GM12865 (cell line): ENCODE measurements around the gene IFT25.

Experiments used
- DNase-seq: peaks from one replicate; pipeline ENCODE4 v3.0.0; 2010; ENCODE audit warnings: low read depth
- H3K4me3 ChIP-seq: 2 replicates; pipeline ENCODE4 v1.5.1; 2011; ENCODE audit warnings: mild to moderate bottlenecking, low read depth, low read length, control low read depth
- CTCF ChIP-seq: IDR thresholded peaks from 2 replicates; pipeline ENCODE4 v1.5.1; 2011; ENCODE audit warnings: low read length, control low read depth, low read depth, inconsistent platforms; ENCODE audit not compliant: insufficient read depth; ENCODE audit errors: missing control alignments

Gene IFT25

GRCh38 chr1:53956308-53957168 lies 11.0 kb upstream of the IFT25 start:
- no peak for DNase-seq

GRCh38 chr1:53954128-53954527 lies 8.6 kb upstream of the IFT25 start:
- H3K4me3 ChIP-seq: no peak overlapping the region
- TF ChIP-seq CTCF: no peak
- DNase-seq: no peak

More at GRCh38 chr1:53956308-53957168, 11.0 kb upstream of the IFT25 start:
- no peak overlapping the region for H3K4me3 ChIP-seq
- no peak for TF ChIP-seq CTCF

GRCh38 chr1:53951697-53952096 lies 6.2 kb upstream of the IFT25 start:
- DNase-seq: no peak
- TF ChIP-seq CTCF: no peak
- no peak overlapping the region for H3K4me3 ChIP-seq

DNA sequence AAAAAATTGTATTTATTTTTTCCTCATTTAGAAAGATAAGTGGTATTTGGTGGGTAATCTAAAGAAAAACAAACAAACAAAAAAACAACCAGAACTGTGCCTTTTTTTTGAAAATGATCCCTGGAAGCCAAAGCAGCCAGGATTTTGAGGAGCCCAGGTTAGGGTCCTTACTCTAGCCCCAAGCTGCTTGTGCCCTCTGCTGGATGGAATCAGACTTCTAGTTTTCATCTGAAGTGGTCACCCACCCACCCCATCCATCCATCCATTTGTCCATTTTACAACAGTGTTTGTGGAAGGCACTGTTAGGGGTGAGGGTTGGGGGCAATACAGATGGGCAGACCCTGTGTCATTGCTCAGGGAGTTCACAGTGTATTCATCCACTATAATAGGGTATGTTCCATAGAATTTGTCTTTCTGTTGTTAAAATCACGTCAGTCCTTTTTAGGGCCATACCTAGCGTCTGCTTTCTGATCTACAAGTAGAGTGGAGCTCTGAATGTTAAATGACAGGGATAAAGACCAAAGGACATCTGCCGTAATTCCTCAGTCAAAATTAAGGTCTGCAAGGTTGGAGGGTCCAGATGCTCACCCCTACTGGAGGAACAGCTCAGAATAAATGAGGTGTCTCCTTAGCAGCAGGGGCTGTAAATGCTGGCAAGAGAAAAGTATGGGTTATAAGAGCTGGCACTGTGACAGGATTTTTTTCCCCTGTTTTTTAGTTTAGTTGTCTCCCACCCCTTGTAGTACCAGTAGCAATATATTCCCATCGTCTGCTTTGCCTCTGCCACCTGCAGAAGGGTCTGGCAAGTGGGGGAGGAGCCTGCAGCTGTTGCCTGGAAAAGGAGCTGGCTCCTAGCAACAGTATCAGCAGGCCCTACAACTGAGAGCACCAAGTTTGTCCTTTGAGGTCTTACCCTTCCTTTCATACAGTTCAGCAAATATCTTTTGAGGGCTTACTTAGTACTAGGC lies 3.8 kb upstream of the IFT25 start:
- peak; percentile 57 for TF ChIP-seq CTCF
- peak; percentile 57 for DNase-seq
- H3K4me3 ChIP-seq: no peak overlapping the region

- no peak overlapping the region for H3K4me3 ChIP-seq
- no peak for TF ChIP-seq CTCF
Observed at GRCh38 chr1:53948291-53948690, 2.8 kb upstream of the IFT25 start.

GRCh38 chr1:53947172-53947907 lies 1.8 kb upstream of the IFT25 start:
- TF ChIP-seq CTCF: no peak
- DNase-seq: no peak
- peak overlapping the region; percentile 84 for H3K4me3 ChIP-seq

More at GRCh38 chr1:53948291-53948690, 2.8 kb upstream of the IFT25 start:
- no peak for DNase-seq
